ENCODE results near the gene MOCS3. TPM values are rescaled to one million over a fixed set of nuclear protein-coding genes. Genes with fewer than 3 reads are reported as not detected.

The MOCS3 gene
- polyA plus RNA-seq, 3 donors, result 0.48 to 1.9 (median 1.9) TPM

- no peak overlapping the region for H3K27ac Mint-ChIP-seq
- DNase-seq, result no peak
- intact Hi-C loops (cut with micrococcal nuclease), result no loop called here
- WGBS (ENCODE audit: insufficient coverage), result 81% methylated on average over 5 of the region's 9 CpGs
- no peaks in the 10 kb centered on the region for H3K36me3 Mint-ChIP-seq
- no peak overlapping the region for H3K4me3 ChIP-seq (replicated peaks in 1 of 3; ENCODE audit: low read depth in 2 of 3, low read length in 3 of 3)
- no peaks in the 10 kb centered on the region for H3K79me2 ChIP-seq (ENCODE audit: insufficient read depth, low read length)
- H3K27me3 Mint-ChIP-seq (ENCODE audit: low read depth in 3 of 3), result peaks cover 16 to 21% (median 18%) of the 10 kb centered on the region in 3 donors
- no peak overlapping the region for H3K9ac ChIP-seq (ENCODE audit: insufficient read depth, low read length, poor library complexity, severe bottlenecking)
- H3K9me3 Mint-ChIP-seq, result no peaks in the 10 kb centered on the region
- H3K27me3 ChIP-seq (ENCODE audit: control insufficient read depth in 2 of 2, insufficient read depth in 2 of 2, low read length in 2 of 2), result peaks cover 0 to 5% of the 10 kb centered on the region in 2 donors
- no peaks in the 10 kb centered on the region for H3K4me1 Mint-ChIP-seq
- H3K4me2 ChIP-seq (replicated peaks; ENCODE audit: extremely low read depth, low read length, poor library complexity, severe bottlenecking), result no peak overlapping the region
- no peaks in the 10 kb centered on the region for H3K9me3 ChIP-seq (replicated peaks in 1 of 2; ENCODE audit: control insufficient read depth in 1 of 2, insufficient read depth in 1 of 2, low read length in 2 of 2)
- TF ChIP-seq CTCF (IDR thresholded peaks at IDR 0.05), result no peak
- no peak overlapping the region for H3K27ac ChIP-seq (ENCODE audit: low read depth in 1 of 2, low read length in 2 of 2)
- H3K4me3 Mint-ChIP-seq, result no peak overlapping the region
- no peak overlapping the region for H2AFZ ChIP-seq (ENCODE audit: insufficient read depth, low read depth, low read length, poor library complexity, severe bottlenecking)
- no peaks in the 10 kb centered on the region for H3K36me3 ChIP-seq (replicated peaks in 1 of 2; ENCODE audit: control insufficient read depth in 1 of 2, insufficient read depth in 2 of 2, low read length in 2 of 2)
- H3K4me1 ChIP-seq (ENCODE audit: control insufficient read depth in 1 of 2, insufficient read depth in 2 of 2, low read length in 2 of 2), result no peaks in the 10 kb centered on the region
- H4K20me1 ChIP-seq (ENCODE audit: insufficient read depth, low read length), result no peaks in the 10 kb centered on the region
These were observed 9.7 kb downstream of the MOCS3 start for GRCh38 chr20:50968289-50968688.

- Histone ChIP-seq H3K4me3 (replicated peaks in 1 of 3; ENCODE audit: low read depth in 2 of 3, low read length in 3 of 3) (no peak overlapping the region), H3K9me3 (replicated peaks in 1 of 2; ENCODE audit: control insufficient read depth in 1 of 2, insufficient read depth in 1 of 2, low read length in 2 of 2) (no peaks in the 10 kb centered on the region), H3K27ac (ENCODE audit: low read depth in 1 of 2, low read length in 2 of 2) (no peak overlapping the region), H3K9ac (ENCODE audit: insufficient read depth, low read length, poor library complexity, severe bottlenecking) (no peak overlapping the region), H3K4me1 (ENCODE audit: control insufficient read depth in 1 of 2, insufficient read depth in 2 of 2, low read length in 2 of 2) (no peaks in the 10 kb centered on the region), H4K20me1 (ENCODE audit: insufficient read depth, low read length) (no peaks in the 10 kb centered on the region), H3K27me3 (ENCODE audit: control insufficient read depth in 2 of 2, insufficient read depth in 2 of 2, low read length in 2 of 2) (peaks cover 0 to 5% of the 10 kb centered on the region in 2 donors), H3K36me3 (replicated peaks in 1 of 2; ENCODE audit: control insufficient read depth in 1 of 2, insufficient read depth in 2 of 2, low read length in 2 of 2) (no peaks in the 10 kb centered on the region), H2AFZ (ENCODE audit: insufficient read depth, low read depth, low read length, poor library complexity, severe bottlenecking) (no peak overlapping the region), H3K4me2 (replicated peaks; ENCODE audit: extremely low read depth, low read length, poor library complexity, severe bottlenecking) (no peak overlapping the region), H3K79me2 (ENCODE audit: insufficient read depth, low read length) (no peaks in the 10 kb centered on the region)
- no peak for DNase-seq
- no peak for TF ChIP-seq CTCF (IDR thresholded peaks at IDR 0.05)
- Mint-ChIP-seq H3K4me3 (no peak overlapping the region), H3K9me3 (no peaks in the 10 kb centered on the region), H3K27ac (no peak overlapping the region), H3K27me3 (ENCODE audit: low read depth in 3 of 3) (peaks cover 16 to 24% (median 21%) of the 10 kb centered on the region in 3 donors), H3K36me3 (no peaks in the 10 kb centered on the region), H3K4me1 (no peaks in the 10 kb centered on the region)
- intact Hi-C loops (cut with micrococcal nuclease), result no loop called here
- no CpG with 5 or more reads among the region's 5 CpGs for WGBS (ENCODE audit: insufficient coverage)
These were observed 10.8 kb downstream of the MOCS3 start for GRCh38 chr20:50969435-50969834.
